Testis (tissue), 2 donors: ENCODE results near the gene VWA3B.

Experiments used
- CTCF ChIP-seq, 3 experiments: fragments of 450-650 bp in 2 of 3; fragments of 200-600 bp in 1 of 3; sonication (generic) in 1 of 3; IDR thresholded peaks; one replicate each; pipeline ENCODE4 v1.5.1; 2016 to 2019; ENCODE audit warnings: antibody characterized with exemption in 3 of 3, mild to moderate bottlenecking in 2 of 3, moderate library complexity in 1 of 3
- POLR2A ChIP-seq: fragments of 450-650 bp; IDR thresholded peaks from one replicate; pipeline ENCODE4 v1.6.1; 2017; ENCODE audit warnings: antibody characterized with exemption, mild to moderate bottlenecking, moderate library complexity

- TF ChIP-seq POLR2A (no peak), CTCF (IDR thresholded peaks at IDR 0.05) (no peak)
Observed at GRCh38 chr2:98102878-98103277, 15.9 kb downstream of the VWA3B start.
